HG02678 (cell line): Measurements from ENCODE around the gene PFN2.
A peak's percentile ranks its signal among the peaks of the same experiment; 100 is the strongest.
"Not testable (repeated sequence)": the region's sequence is repeated elsewhere in the genome, so short reads cannot be mapped to it uniquely, and the experiment has no call there.

Experiments
- ATAC-seq: cut with Tn5 transposase; IDR thresholded peaks from one replicate; pipeline ENCODE4 v1.9.1; 2021; ENCODE audit warnings: mild to moderate bottlenecking, moderate library complexity; ENCODE audit not compliant: unreplicated experiment

Gene PFN2, protein sequence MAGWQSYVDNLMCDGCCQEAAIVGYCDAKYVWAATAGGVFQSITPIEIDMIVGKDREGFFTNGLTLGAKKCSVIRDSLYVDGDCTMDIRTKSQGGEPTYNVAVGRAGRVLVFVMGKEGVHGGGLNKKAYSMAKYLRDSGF

DNA sequence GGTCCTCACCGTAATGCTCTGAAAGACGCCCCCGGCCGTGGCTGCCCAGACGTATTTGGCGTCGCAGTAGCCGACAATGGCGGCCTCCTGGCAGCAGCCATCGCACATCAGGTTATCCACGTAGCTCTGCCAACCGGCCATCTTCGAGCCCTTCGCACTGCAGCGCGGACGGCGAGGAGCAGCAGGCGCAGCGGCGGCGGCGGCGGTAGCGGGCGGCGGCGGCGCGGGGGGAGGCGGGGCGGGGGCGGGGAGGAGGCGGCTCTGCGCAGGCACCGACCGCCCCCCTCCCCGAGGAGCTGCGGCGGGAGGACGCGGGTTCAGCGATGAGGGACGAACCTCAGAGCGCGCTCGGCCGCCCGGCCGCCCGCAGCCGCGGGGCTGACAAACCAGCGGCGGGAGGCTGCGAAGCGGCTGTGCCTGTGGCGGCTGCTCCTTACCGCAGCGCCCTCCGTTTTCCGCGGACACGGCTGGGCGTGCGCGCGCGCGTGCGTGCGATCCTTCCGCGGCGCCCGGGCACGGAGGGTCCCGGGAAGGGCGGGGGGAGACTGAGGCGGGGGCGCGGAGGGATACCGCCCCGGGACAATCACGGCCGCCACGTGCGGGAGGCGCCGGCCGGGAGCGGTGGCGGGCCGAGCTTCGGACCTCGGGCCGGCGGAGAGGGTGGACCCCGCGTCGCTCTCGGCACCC is at the start of gene PFN2:
Gene PFN2 (minus strand): TSS at position 180 of the 687 bp plus-strand sequence. CDS start 39 bp downstream, at position 141.
- peak; percentile 55 for ATAC-seq

- no peak for ATAC-seq
Measured at GRCh38 chr3:150015901-150016300, 45.2 kb upstream of the PFN2 start.

DNA sequence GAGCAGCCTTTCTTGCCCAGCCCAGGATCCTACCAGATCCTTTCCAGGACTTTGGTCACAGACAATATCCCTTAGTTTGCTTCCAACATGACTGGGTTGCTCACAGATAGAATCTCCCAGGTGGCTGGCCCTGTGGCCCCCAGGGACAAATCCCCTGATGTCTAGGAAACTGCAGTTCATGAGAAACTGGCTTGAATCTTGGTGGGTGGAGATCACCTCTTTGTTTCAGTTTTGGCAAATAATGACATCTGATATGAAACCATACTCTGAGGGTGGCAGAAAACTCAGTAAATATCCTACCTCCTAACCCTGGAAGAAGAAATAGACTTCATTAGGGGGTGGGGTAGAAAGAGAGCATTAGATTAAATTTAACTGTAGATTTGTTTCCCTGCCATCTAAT is 44.1 kb upstream of the PFN2 start:
- no peak for ATAC-seq

DNA sequence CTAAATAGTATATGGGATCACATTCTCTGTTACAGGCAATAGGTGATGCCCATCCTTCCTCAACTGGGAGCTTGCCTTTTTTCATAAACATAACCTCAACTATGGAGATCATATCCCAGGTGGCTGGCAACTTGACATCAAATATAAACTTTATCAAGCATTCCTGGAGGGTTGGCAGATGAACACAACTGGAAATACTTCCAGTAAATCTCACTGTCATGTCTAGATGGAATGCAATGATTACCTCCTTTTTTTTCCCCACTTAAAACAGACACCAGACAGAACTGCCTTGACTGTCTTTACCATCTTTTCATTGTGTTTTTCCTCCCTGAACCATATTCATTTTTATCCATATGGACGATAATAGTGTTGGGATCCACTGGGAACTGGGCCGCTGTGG is 43.1 kb upstream of the PFN2 start:
- no peak for ATAC-seq

- no peak for ATAC-seq
Measured at GRCh38 chr3:150006794-150007193, 36.1 kb upstream of the PFN2 start.

- no peak for ATAC-seq
Measured at GRCh38 chr3:150005243-150006112, 34.8 kb upstream of the PFN2 start.

- no peak for ATAC-seq
Measured at GRCh38 chr3:150000641-150001040, 29.9 kb upstream of the PFN2 start.

DNA sequence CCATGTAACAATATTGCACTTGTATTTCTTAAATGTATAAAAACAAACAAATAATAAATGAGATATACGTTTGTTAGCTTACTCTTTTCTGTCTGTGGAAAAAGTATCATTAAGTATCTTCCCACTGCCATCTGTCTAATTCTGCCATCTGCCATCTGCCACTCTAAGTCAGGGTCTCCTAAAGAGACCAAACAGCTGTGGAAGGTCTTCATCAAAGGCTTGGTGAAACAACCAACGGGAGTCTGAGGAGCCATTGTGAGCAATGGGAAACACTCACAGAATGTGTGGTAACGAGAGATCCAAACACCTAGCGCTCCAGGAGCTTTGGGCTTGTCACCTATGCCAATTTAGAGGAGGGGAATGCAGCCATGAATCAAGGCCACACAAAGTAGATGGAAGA is 28.7 kb upstream of the PFN2 start:
- ATAC-seq: no peak

DNA sequence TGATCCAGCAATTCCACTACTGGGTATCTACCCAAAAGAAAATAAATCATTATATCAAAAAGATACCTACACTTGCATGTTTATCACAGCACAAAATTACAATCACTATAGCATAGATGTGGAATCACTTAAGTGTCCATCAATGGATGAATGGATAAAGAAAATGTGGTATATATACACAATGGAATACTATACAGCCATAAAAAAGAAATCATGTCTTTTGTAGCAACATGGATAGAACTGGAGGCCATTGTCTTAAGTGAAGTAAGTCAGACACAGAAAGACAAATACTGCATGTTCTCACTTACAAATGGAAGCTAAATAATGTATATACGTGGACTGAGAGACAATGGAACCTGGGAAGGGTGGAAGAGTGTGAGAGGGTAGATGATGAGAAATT is 28.3 kb upstream of the PFN2 start:
- no peak for ATAC-seq

GRCh38 chr3:149992416-149993058 is 21.8 kb upstream of the PFN2 start:
- no peak for ATAC-seq

- ATAC-seq: no peak
Measured at GRCh38 chr3:149990423-149990948, 19.8 kb upstream of the PFN2 start.

GRCh38 chr3:149989307-149989706 is 18.6 kb upstream of the PFN2 start:
- ATAC-seq: no peak

DNA sequence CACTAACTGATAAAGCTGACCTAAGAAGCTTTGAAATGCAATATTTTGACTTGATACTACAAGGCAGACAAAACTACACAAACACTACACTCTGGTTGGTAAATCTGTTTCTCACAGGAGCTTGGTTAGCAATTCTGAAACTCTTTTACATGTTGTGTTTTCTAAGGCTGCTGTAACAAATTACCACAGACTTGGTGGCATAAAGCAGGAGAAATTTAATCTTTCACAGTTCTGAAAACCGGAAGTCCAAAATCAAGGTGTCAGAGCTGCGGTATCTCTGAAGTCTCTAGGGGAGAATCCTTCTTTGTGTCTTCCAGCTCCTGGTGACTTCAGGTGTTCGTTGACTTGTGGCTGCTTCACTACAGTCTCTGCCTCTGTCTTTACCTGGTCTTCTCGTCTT is 12.9 kb upstream of the PFN2 start:
- no peak for ATAC-seq

- ATAC-seq: not testable (repeated sequence)
Measured at GRCh38 chr3:149983053-149983452, 12.4 kb upstream of the PFN2 start.

- ATAC-seq: not testable (repeated sequence)
Measured at GRCh38 chr3:149981979-149982378, 11.3 kb upstream of the PFN2 start.

GRCh38 chr3:149977386-149977785 is 6.7 kb upstream of the PFN2 start:
- ATAC-seq: no peak

GRCh38 chr3:149975919-149976318 is 5.2 kb upstream of the PFN2 start:
- ATAC-seq: no peak

DNA sequence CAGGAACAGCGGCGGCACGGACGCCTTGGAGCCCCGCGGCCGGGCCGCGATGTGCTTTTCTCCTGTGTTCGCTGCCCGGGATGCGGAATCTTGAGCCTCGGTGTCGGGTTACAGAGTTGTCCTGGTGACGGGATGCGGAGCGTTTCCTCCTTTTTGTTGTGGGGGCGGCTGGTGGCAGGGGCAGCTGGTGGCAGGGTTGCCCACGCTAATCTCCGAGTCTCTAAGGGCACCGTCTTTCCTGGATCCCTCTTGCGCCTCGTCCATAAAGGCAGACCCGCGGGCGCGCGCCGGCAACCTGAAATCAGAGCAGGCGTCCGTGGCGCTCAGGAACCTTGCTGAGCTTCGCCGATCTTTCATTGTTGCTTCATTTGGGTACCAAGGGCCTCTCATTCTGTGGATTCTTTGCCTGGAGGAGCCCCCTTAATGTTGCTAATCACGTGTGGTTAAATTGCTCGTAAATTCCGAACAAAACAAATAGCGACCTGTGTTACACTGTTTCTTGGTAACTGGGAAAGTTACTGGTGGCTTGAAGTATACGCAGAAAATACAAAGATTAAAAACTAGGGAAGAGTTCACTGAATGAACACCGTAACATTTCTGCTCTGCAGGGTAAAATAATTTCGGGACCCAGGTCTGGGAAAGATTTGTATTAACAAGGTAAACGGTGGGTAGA is 844 bp upstream of the PFN2 start:
- ATAC-seq: peak; percentile 25

GRCh38 chr3:149969940-149970715 is 567 bp downstream of the PFN2 start:
- ATAC-seq: peak; percentile 67
